HG03097 (cell line): ENCODE results near the gene E2F8.

Experiments used
- ATAC-seq: cut with Tn5 transposase; IDR thresholded peaks from one replicate; pipeline ENCODE4 v1.9.1; 2021; ENCODE audit not compliant: unreplicated experiment, low FRiP score

The E2F8 gene

GRCh38 chr11:19187833-19188258, 52.9 kb downstream of the E2F8 start:
- no peak for ATAC-seq

DNA sequence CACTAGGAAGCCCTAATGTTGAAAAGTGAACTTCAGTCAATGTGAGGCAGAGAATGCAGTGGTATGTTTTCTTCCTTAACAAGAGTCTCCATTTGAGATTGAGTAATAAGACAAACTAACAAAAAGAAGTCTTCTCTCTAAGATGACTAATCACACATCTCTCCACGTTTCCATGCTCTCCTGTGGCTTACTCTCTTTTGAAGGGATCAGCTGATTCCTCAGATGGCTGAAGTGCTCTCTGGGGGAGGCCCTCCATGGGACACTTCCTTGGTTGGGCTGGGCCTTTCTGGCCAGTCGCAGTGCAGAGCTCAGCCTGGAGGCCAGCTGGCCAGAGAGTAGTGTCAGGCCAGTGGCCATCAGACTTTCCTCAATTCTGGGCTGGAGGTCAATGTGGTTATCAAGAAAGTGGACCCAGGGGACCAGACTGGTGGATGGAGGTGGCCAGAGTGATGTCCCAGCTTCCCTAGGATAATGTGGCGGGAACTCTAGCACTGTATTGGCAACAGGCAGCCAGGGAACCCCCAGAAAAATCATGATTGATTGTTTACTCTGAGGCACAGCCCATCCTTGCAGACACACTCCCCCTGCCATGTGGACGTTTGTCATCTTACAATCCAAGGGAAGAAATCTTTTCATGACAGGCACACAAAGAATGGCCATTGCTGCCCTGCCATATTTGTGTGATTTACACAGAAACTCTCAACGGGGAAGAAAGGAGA, 53.5 kb downstream of the E2F8 start:
- no peak for ATAC-seq

- ATAC-seq = no peak
These were observed 55.2 kb downstream of the E2F8 start for GRCh38 chr11:19185516-19186052.

GRCh38 chr11:19185036-19185435, 55.7 kb downstream of the E2F8 start:
- ATAC-seq = no peak

DNA sequence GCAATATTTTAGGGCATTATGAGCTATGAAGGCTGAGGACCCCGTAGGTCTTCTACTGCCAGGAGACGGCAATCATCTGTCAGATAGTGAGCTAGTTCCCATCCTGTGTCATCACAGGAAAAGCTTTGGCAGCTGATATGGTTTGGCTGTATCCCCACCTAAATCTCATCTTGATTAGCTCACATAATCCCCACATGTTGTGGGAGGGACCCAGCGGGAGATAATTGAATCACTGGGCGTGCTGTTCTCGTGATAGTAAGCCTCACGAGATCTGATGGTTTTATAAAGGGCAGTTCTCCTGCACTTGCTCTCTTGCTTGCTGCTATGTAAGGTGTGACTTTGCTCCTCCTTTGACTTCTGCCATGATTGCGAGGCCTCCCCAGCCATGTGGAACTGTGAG, 57.1 kb downstream of the E2F8 start:
- no peak for ATAC-seq

GRCh38 chr11:19181531-19182261, 59.0 kb downstream of the E2F8 start:
- ATAC-seq = no peak

DNA sequence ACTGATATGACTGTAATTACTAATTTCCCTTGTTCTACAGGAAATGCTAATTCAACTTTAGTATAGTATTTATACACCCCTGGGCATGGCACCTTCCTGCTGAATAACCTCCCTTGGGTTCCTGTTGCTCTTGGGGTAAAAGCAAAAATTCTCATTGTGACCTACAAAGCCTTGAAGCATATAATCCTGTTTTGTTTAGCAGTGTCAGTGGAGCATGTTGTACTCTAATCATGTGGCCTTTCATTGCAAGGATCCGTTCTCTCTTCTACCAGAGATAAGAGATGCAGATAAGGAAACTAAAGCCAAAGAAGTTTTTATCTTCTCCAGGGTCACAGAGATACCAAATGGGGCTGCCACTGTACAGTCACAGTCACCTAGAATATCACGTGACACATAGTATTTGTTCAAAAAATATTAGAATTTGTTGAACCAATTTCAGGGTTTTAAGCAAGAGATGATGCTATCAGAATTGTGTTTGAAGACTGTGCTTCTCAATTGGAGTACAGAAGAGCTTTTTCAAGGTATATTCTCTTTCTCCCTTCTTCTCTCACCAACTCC, 64.0 kb downstream of the E2F8 start:
- ATAC-seq = no peak
